ENCODE data around the gene ZNF786.

DNA sequence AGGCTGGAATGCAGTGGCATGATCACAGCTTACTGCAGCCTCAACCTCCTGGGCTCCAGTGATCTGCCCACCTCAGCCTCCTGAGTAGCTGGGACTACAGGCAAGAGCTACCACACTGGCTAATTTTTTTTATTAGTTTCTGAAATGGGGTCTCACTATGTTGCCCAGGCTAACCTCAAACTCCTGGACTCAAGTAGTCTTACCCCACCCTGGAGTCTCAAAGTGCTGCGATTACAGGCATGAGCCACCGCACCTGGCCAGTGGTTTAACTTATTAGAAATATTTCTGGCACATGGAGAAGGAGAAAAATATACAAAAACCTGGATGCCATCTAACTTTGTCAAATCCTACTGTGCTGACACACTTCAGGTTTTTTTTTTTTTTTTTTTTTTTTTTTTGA, 15.2 kb downstream of the ZNF786 start:
- no peak for TF ChIP-seq SUZ12 (IDR thresholded peaks at IDR 0.05; ENCODE audit: extremely low read depth, insufficient read depth, insufficient read length)
- TF ChIP-seq ZNF274 (IDR thresholded peaks at IDR 0.05; ENCODE audit: low read depth, low read length) = no peak
- TF ChIP-seq YY1 (IDR thresholded peaks at IDR 0.05; ENCODE audit: insufficient read depth, insufficient read length) = no peak
